NAMALWA (cell line): ENCODE data around the gene FAM168B.

Experiments
- DNase-seq: peaks from one replicate; pipeline ENCODE4 v3.0.0-alpha.2; 2015; ENCODE audit warnings: low spot score

Gene FAM168B

DNA sequence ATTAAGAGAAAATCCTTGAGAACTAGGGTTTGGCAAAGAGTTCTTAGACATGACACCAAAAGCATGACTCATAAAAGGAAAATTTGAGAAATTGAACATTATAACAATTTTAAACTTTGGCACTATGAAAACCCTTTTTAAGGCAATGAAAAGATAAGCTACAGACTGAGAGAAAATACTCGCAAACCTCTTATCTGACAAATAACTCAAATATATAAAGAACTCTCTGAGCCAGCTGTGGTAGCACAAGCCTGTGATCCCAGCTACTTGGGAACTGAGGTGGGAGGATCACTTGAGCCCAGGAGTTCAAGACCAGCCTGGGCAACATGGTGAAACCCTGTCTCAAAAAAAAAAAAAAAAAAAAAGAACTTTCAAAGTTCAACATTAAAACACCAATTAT, 70.5 kb downstream of the FAM168B start:
- no peak for DNase-seq

DNA sequence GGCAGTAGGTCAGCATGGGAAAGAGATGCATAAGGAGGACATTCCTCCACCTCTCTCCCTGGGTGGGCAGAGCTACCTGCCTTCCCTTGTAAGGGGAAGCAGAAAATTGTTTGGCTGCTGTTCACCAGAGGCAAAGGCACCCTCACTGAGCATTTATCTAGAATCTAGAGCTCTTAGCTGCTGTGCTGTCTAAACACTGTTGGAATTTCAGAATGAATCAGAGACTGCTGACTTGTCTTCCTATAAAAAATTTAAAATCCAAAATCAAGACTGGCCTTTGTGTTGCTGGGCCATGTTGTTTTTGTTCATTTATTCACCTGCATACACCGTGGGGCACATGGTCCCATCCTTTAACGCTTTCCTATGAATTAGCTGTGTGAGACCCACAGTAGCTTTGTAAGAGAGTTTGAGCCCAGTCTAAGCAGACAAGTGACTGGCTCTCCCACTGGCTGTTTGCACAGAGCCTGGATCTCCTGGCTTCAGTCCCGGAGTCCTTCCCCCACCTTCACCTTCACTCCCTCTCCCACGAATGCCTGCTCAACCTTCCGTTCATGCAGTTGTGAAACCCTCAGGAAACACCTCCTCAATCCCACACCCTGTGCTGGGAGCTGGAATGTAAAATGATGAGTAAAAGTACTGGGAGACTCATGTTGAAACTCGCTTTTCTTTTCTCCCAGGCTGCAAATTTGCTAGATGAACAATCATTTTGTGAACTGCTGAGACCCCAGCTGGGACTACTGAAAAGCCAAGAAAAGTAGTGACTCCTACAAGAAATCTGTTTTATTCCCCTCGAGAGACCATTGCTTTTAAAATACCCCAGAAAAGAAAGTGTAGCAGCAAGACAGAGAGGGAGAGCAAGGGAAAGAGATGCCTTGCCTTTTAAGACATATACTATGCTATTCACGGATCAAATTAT, 76.2 kb downstream of the FAM168B start:
- no peak for DNase-seq

DNA sequence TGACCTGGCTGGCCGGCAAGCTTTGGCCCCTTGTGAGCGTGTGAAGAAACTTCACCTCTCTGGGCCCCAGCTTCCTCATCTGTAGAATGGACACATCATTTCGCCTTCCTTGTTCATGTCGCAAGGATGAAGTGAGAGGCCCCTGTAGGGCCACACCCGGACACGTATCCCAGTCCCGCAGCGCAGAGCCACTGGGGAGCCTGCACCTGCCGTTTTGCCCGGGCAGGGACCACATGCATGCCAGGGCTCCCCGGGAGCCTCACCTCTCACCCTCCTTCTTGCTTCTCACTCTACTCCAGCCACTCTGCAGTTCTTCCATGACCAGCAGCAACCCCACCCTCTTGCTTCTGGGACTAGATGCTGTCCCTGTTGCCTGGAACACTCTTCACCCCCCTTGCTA, 77.5 kb downstream of the FAM168B start:
- no peak for DNase-seq

DNA sequence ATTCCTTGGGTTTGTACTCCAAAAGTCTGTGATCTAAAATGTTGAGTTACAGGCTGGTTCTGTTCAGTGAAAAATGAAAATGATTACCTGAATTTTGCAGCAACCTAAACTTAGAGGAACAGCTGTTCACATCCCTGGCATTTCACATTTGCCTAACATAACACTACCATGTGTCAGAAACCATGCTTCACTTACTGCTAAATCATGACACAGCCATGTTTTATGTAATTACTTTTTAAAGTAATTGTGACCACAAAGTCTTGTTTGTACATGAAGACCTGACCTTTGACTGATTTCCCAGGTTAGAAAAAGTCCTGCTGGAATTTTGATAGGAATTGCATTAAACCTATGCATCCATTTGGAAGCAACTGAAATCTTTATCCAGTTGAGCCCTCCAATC, 79.1 kb downstream of the FAM168B start:
- no peak for DNase-seq

DNA sequence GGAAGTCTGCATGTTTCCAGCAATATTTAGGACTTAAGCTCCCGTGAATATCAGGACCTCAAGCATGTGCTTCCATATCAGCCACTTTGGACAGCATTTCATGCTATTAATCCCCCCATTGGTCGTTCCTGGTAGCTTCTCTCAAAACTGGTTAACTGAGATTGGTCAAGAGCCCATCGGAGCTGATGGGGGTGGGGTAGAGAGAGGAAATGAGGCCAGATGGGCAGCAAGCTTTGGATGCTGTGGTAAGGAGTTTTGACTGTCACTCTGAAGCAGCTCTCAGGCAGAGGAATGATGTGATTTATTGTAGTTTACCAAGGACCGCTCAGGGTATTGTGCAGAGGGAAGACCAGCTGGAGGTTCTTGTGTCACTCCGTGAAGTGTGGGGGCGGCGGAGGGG, 81.8 kb downstream of the FAM168B start:
- no peak for DNase-seq

DNA sequence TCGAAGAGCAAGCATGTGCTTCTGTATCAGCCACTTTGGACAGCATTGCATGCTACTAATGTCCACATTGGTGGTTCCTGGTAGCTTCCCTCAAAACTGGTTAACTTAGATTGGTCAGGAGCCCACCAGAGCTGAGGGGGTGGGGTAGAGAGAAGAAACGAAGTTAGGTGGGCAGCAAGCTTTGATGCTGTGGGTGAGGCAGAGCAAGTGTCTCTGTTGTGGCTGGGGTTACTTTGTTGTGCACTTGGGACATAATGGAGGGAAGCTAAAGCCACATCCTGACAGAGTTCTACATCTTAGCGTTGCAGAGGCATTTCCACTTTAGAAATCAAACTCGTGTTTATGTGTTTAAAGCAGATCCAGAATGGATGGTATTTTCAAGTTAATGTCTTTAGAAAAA, 82.7 kb downstream of the FAM168B start:
- no peak for DNase-seq

DNA sequence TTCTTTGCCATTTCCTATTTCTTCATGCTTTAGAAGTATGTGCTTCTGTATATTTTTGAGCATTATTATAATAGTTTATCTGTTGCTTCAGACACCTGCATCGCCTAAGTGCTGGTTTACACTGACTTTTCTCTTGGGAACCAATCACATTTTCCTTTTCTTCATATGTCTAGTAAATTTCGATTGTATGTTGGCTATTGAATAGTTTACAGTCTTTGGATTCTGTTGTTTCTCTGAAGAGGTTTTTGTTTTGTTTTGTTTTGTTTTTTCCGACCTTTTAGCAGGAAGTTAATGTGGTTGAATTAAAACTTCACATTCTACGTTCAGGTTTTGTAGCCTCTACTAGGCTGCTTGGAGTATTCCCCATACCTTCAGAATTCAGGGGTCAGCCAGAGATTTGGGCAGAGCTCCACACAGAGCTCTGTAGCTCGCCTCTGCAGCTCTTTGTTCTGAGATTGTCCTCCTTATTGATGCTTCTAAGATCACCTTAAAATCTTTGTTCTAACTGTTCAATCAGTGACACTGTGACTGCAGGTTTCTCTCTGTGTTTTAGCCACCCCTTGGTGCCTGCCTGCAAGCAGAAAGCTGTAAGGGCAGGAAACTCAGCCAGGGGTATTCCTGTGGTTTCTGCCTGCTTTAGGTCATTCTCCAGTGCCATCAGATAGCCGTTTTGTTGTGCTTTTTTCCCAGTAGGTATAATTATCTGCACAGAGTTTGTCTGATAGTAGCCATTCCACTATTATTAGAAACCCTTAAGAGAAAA, 83.4 kb downstream of the FAM168B start:
- DNase-seq = no peak

DNA sequence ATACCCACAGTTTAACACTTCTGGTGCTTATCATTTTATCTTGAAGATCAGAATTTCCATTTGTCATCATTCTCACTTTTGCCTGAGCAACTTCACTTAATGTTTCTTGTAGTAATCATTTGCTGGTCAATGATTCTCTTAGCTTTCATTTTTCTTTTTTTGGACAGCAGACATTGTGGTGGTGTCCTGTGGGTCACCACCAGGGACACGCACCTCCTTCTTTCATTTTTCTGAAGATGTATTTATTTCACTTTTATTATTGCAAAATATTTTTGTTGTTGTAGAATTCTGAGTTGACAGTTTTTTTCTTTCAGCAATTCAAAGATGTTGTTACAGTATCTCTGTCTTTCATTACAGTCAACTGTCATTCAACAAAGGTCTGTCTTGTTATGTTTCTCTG, 84.3 kb downstream of the FAM168B start:
- no peak for DNase-seq

DNA sequence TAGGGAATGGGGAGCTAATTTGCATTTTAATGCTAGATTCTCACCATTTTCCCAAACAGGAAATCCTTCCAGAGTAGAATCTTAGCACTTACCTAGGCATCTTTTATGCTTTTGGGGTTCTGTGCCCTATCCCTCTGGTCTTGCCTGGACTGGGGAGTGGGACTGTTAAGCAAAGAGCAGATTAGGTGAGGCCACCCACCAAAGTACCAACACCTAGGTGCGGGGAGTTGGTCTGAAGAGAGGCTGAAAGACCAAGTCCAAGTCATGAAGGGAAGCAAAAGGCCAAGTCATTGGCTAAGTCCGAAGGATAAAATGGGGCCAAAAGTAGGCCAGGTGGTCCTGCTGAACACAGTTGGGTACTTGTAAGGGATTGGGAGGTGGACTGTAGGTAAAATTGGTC, 86.7 kb downstream of the FAM168B start:
- DNase-seq = no peak

DNA sequence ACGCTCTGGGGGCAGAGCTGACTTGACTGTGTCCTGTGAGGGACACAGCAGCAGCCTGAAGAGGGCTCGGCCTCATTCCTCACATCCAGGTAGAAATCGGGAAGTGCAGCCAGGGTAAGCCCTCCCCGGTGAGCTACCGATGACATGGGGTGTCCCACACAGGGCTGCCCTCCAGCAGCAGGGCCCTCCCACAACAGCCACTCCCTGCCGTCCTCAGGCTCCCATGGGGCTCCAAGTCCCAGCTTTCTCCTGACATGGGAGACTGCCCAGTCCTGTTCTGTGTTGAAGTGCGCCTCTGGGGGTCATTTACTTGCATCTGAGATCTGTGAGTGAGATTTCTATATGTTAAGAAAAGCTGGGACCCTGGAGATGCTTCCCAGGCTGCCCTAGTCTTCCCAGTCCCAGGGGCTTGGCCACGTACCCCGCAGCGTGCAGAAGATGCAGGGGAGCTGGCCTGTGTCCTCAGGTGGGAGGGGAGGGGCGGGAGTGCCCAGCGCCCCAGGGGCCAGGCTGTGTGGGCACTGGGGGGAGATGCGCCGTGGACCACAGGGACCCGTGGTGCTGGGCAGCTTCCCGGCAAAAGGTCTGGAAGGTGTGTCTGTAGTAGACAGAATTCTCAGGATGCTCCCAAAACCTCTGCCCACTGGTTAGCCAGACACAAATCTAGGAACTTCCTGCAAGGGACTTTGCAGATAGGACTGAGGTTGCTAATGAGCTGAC, 87.9 kb downstream of the FAM168B start:
- no peak for DNase-seq

DNA sequence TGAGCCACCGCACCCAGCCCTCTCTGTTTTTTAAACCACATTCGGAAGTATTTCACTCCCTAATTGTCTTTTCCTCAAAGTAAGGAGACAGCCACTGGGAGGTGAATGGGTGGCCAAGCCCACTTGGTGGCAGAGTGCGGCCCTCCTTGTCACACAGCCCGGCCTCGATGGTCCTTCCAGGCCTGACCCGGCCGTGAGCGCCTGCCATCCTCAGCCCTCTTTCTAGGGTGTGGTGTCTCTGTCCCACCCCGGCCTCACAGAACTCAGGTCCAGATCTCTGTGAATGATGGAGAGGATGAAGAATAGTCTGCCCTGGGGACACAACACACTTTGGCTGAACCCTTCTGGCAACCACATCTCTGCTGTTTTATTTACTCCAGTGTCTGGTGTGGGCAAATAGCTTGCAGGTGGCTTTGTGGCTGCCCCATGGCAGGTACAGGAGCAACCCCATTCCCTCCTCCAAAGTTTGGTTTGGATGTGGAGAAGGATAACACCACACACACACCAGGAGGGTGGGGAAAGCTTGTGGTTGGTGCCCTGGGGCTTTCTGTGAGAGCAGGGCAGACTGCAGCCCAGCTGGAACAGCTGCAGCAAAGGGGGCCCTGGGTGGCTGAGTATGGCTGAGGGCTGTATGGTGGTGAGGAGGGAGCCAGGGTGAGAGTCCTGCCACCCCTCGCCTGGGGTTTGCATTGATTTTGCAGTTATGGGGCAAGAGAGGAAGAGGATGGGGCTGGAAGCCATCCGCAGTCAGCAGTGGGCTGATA, 88.6 kb downstream of the FAM168B start:
- DNase-seq = no peak

DNA sequence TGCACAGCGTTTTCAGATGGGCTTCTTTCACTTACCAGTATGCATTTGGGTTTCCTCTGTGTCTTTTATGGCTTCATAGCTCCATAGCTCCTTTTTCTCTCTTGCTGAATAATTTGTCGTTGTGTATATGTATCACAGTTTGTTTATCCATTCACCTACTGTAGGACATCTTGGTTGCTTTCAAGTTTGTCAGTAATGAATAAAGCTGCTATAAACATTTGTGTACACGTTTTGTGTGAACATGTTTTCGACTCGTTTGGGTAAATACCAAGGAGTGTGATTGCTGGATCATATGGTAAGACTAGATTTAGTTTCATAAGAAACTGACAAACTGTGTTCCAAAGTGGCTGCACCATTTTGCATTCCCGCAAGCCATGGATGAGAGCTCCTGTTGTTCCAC, 94.7 kb downstream of the FAM168B start:
- DNase-seq = no peak
